HepG2 (cell line): Measurements from ENCODE around the gene SIAH2. TPM values are rescaled to one million over a fixed set of nuclear protein-coding genes. Genes with fewer than 3 reads are reported as not detected.

ENCODE experiments used
- ATAC-seq: fragments of 200-7000 bp; cut with Tn5 transposase; 3 replicates; pipeline ENCODE4 v1.9.1; 2020; ENCODE audit warnings: mild to moderate bottlenecking, moderate library complexity
- BruUV-seq: library from RNA; stranded (reverse); fragments of 400-500 nt; replicated peaks from 2 replicates; lab custom pipeline; 2021; lab: Mats Ljungman, UMichigan
- CTCF ChIA-PET: fragments of 300-600 bp; formaldehyde crosslinking; extraction: SDS; loops from one replicate; lab custom pipeline; 2021; ENCODE audit warnings: low total read pairs, inconsistent platforms, low intra/inter-chr PET ratio; lab: Yijun Ruan, JAX
- POLR2A ChIA-PET: fragments of 350-600 bp; sonication (Branson Sonifier 250); formaldehyde crosslinking; loops from one replicate; lab custom pipeline; 2020; ENCODE audit warnings: antibody characterized with exemption, inconsistent platforms; lab: Yijun Ruan, JAX
- DNase-seq: peaks from one replicate; pipeline ENCODE4 v3.0.0-alpha.2; 2015; ENCODE audit warnings: low spot score
- FAIRE-seq: peaks from 3 replicates; lab custom pipeline; 2011; peaks lifted over from hg19 to GRCh38; lab: Jason Lieb, UNC
- H2AFZ ChIP-seq: one replicate; pipeline ENCODE4 v1.6.1; 2011; ENCODE audit warnings: low read length, inconsistent platforms
- H3K27ac ChIP-seq: fragments of 300-600 bp; 3 replicates; pipeline ENCODE4 v1.8.0; 2011; ENCODE audit warnings: mixed run types, mild to moderate bottlenecking, mixed read lengths, low read length, inconsistent platforms; ENCODE audit not compliant: insufficient read depth; ENCODE audit errors: extremely low read length
- H3K27me3 ChIP-seq, 2 experiments: fragments of 200-600 bp in 1 of 2; 2 replicates in 1 of 2; 3 replicates in 1 of 2; pipeline versions ENCODE4 v1.6.0 to v1.8.0; 2011; ENCODE audit warnings: low read length in 2 of 2, mild to moderate bottlenecking in 2 of 2, moderate library complexity in 2 of 2, inconsistent platforms in 1 of 2; ENCODE audit not compliant: insufficient read depth in 2 of 2, control insufficient read depth in 1 of 2
- H3K36me3 ChIP-seq, 2 experiments: fragments of 200-600 bp in 1 of 2; replicated peaks in 1 of 2; 2 replicates in 1 of 2; 3 replicates in 1 of 2; pipeline versions ENCODE4 v1.5.1 to v1.8.0; 2011; ENCODE audit warnings: low read length in 2 of 2, inconsistent platforms in 1 of 2; ENCODE audit not compliant: insufficient read depth in 2 of 2, control insufficient read depth in 1 of 2
- H3K4me1 ChIP-seq: 2 replicates; pipeline ENCODE4 v1.5.1; 2012; ENCODE audit warnings: low read length, inconsistent platforms; ENCODE audit not compliant: insufficient read depth
- H3K4me2 ChIP-seq: 2 replicates; pipeline ENCODE4 v1.6.0; 2011; ENCODE audit warnings: low read depth, low read length, inconsistent platforms
- H3K4me3 ChIP-seq, 3 experiments: fragments of 200-600 bp in 1 of 3; sonication (generic), shearing (Covaris generic) in 1 of 3; replicated peaks in 1 of 3; 2 replicates each; pipeline ENCODE4 v1.5.1; 2011 to 2016; ENCODE audit warnings: low read length in 3 of 3, inconsistent platforms in 2 of 3, low read depth in 2 of 3, mild to moderate bottlenecking in 2 of 3, control low read depth in 1 of 3, mixed read lengths in 1 of 3; ENCODE audit not compliant: insufficient read depth in 1 of 3
- H3K79me2 ChIP-seq: one replicate; pipeline ENCODE4 v1.6.1; 2011; ENCODE audit warnings: low read length, inconsistent platforms; ENCODE audit not compliant: insufficient read depth
- H3K9ac ChIP-seq: 2 replicates; pipeline ENCODE4 v1.6.0; 2011; ENCODE audit warnings: mild to moderate bottlenecking, low read depth, low read length, inconsistent platforms; ENCODE audit not compliant: insufficient read depth
- H3K9me3 ChIP-seq: 2 replicates; pipeline ENCODE4 v1.5.1; 2012; ENCODE audit warnings: mild to moderate bottlenecking, low read length
- H4K20me1 ChIP-seq: 2 replicates; pipeline ENCODE4 v1.6.0; 2011; ENCODE audit warnings: inconsistent platforms, mild to moderate bottlenecking, low read length, moderate library complexity; ENCODE audit not compliant: insufficient read depth
- AKAP8 ChIP-seq: sonication (generic); formaldehyde crosslinking; IDR thresholded peaks from 2 replicates; pipeline ENCODE4 v1.5.1; 2020; ENCODE audit warnings: mild to moderate bottlenecking, missing genetic modification reagents
- CAMTA2 ChIP-seq: sonication (generic); formaldehyde crosslinking; IDR thresholded peaks from 2 replicates; pipeline ENCODE4 v1.4.0; 2020; ENCODE audit warnings: mild to moderate bottlenecking, missing genetic modification reagents, borderline replicate concordance
- KAT8 ChIP-seq: IDR thresholded peaks from 2 replicates; pipeline ENCODE4 v1.6.1; 2016; ENCODE audit warnings: missing genetic modification reagents, missing compliant biosample characterization
- KLF11 ChIP-seq: IDR thresholded peaks from 2 replicates; pipeline ENCODE4 v1.6.1; 2016; ENCODE audit warnings: missing compliant biosample characterization
- KLF6 ChIP-seq: IDR thresholded peaks from 2 replicates; pipeline ENCODE4 v1.8.0; 2016; ENCODE audit warnings: missing biosample characterization, missing genetic modification reagents
- PHF5A ChIP-seq: IDR thresholded peaks from one replicate; pipeline ENCODE4 v1.6.1; 2018; ENCODE audit warnings: low read depth, missing genetic modification reagents; ENCODE audit not compliant: unreplicated experiment
- POLR2G ChIP-seq: fragments of 200-400 bp; formaldehyde crosslinking; IDR thresholded peaks from 2 replicates; pipeline ENCODE4 v1.6.1; 2018; ENCODE audit warnings: mild to moderate bottlenecking, low read depth, low read length, moderate library complexity
- TBX2 ChIP-seq: sonication (generic); formaldehyde crosslinking; IDR thresholded peaks from 2 replicates; pipeline ENCODE4 v1.5.0; 2020; ENCODE audit warnings: missing genetic modification reagents, mild to moderate bottlenecking, borderline replicate concordance
- ZNF3 ChIP-seq: IDR thresholded peaks from 2 replicates; pipeline ENCODE4 v1.7.0; 2017; ENCODE audit warnings: inconsistent platforms
- WGBS: methylation state at CpG from one replicate; pipeline ENCODE4 v1.1.6; 2017; ENCODE audit warnings: low lambda C conversion rate; 5-methylcytosine and 5-hydroxymethylcytosine counted together
- in situ Hi-C: cut with HindIII; loops from 2 replicates; pipeline ENCODE4 v1.10.0; 2017; ENCODE audit warnings: low pct_unique_long_range_greater_than_20kb; ENCODE audit not compliant: extremely low pct_ligation_motif_present
- intact Hi-C: fragments of 100-400 bp; cut with micrococcal nuclease; formaldehyde crosslinking; loops from one replicate; pipeline ENCODE4 v1.10.0; 2022; ENCODE audit not compliant: unreplicated experiment
- polyA plus RNA-seq, 8 experiments: library from polyadenylated mRNA; depleted of rRNA in 3 of 8; stranded (reverse) in 7 of 8; unstranded in 1 of 8; fragments of >200 nt; fragmentation: Illumina TruSeq in 4 of 8; extraction: Trizol in 4 of 8; gene quantifications; 2 replicates each; pipeline versions ENCODE4 v1.2.1 to v1.2.3, GENCODE V29; 2011 to 2016; ENCODE audit warnings: low read depth in 4 of 8, missing spikeins in 1 of 8, mixed read lengths in 1 of 8; ENCODE audit not compliant: insufficient read depth in 1 of 8
- total RNA-seq, 5 experiments: library from RNA; depleted of rRNA; stranded (reverse); fragments of >200 nt; fragmentation: Illumina TruSeq; extraction: Trizol; gene quantifications; 2 replicates each; pipeline ENCODE4 v1.2.3, GENCODE V29; 2016; ENCODE audit warnings: low read depth in 1 of 5
- TF ChIP-seq, protein P1 (sequence below): sonication (generic); formaldehyde crosslinking; IDR thresholded peaks from 2 replicates; pipeline ENCODE4 v1.4.0; 2020; ENCODE audit warnings: missing genetic modification reagents
- TF ChIP-seq, protein P2 (sequence below): sonication (generic); formaldehyde crosslinking; IDR thresholded peaks from 2 replicates; pipeline ENCODE4 v1.8.1; 2022; ENCODE audit warnings: low read depth, mild to moderate bottlenecking, missing genetic modification reagents
- TF ChIP-seq, protein P3 (sequence below): sonication (generic); formaldehyde crosslinking; conservative IDR thresholded peaks from 2 replicates; pipeline ENCODE4 v1.4.0; 2020; ENCODE audit warnings: mild to moderate bottlenecking, missing genetic modification reagents, moderate library complexity

The SIAH2 gene
- total and polyA plus RNA-seq, 2 of the 13 experiments (the other 11 are each of a cell fraction or from before 2014, with no cell fraction given): 71.8 to 117 TPM

DNA sequence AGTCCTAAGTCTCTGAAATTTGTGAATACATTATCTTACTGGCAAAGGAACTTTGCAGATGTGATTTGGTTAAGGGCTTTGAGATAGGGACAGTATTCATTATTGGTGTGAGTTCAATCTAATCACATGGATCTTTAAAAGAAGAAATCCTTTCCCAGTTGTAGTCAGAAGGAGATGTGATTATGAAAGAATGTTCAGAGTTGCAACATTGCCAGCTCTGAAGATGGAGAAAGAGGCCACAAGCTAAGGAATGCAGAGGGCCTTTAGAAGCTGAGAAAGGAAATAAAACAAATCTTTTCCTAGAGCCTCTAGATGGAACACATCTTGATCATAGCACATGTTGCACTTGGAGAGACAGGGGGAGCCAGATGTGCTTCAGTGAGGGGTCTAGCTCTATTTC is 27.7 kb upstream of the SIAH2 start (continued):
- TF ChIP-seq POLR2G: no peak
- TF ChIP-seq KLF11 (CRISPR knock-in tag): no peak
- TF ChIP-seq, protein P1, sequence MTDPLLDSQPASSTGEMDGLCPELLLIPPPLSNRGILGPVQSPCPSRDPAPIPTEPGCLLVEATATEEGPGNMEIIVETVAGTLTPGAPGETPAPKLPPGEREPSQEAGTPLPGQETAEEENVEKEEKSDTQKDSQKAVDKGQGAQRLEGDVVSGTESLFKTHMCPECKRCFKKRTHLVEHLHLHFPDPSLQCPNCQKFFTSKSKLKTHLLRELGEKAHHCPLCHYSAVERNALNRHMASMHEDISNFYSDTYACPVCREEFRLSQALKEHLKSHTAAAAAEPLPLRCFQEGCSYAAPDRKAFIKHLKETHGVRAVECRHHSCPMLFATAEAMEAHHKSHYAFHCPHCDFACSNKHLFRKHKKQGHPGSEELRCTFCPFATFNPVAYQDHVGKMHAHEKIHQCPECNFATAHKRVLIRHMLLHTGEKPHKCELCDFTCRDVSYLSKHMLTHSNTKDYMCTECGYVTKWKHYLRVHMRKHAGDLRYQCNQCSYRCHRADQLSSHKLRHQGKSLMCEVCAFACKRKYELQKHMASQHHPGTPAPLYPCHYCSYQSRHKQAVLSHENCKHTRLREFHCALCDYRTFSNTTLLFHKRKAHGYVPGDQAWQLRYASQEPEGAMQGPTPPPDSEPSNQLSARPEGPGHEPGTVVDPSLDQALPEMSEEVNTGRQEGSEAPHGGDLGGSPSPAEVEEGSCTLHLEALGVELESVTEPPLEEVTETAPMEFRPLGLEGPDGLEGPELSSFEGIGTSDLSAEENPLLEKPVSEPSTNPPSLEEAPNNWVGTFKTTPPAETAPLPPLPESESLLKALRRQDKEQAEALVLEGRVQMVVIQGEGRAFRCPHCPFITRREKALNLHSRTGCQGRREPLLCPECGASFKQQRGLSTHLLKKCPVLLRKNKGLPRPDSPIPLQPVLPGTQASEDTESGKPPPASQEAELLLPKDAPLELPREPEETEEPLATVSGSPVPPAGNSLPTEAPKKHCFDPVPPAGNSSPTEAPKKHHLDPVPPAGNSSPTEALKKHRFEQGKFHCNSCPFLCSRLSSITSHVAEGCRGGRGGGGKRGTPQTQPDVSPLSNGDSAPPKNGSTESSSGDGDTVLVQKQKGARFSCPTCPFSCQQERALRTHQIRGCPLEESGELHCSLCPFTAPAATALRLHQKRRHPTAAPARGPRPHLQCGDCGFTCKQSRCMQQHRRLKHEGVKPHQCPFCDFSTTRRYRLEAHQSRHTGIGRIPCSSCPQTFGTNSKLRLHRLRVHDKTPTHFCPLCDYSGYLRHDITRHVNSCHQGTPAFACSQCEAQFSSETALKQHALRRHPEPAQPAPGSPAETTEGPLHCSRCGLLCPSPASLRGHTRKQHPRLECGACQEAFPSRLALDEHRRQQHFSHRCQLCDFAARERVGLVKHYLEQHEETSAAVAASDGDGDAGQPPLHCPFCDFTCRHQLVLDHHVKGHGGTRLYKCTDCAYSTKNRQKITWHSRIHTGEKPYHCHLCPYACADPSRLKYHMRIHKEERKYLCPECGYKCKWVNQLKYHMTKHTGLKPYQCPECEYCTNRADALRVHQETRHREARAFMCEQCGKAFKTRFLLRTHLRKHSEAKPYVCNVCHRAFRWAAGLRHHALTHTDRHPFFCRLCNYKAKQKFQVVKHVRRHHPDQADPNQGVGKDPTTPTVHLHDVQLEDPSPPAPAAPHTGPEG (CRISPR knock-in tag): no peak
- no peak for TF ChIP-seq KAT8 (CRISPR knock-in tag)

DNA sequence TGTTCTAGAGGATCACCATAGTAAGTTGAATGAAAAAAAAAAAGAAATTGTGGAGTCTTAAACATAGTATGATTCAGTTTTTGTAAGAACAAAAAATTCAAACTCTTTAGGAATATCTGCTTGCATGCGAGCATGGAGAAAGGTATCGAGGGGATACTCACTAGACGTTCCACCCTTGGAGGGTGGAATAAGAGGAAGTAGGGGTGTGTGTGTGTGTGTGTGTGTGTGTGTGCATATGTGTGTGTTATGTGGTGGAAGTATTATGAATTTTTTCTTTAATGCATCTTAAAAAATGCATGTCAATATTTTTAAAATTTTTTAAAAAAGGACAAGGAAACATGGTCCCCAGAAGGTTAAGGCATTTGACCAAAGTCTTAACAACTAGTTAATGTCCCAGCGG is 26.5 kb upstream of the SIAH2 start:
- no peaks in the 10 kb centered on the region for H3K9me3 ChIP-seq
- no peak for FAIRE-seq
- no peak overlapping the region for H2AFZ ChIP-seq
- no peak overlapping the region for H3K9ac ChIP-seq
- intact Hi-C loops: loop anchor here (5.0 kb wide), 1 partner anchor 43 kb away; no protein-coding TSS in a partner anchor
- no peak overlapping the region for H3K27ac ChIP-seq
- H4K20me1 ChIP-seq: no peaks in the 10 kb centered on the region
- ATAC-seq: no peak
- peaks cover 7% of the 10 kb centered on the region; the same call in 1 of the 2 replicates for H3K4me1 ChIP-seq
- H3K4me3 ChIP-seq: no peak overlapping the region
- no peaks in the 10 kb centered on the region for H3K79me2 ChIP-seq
- BruUV-seq: no TSS peak
- no peak for DNase-seq
- in situ Hi-C loops: loop anchor here (5.0 to 10.0 kb wide), 2 partner anchors 45 to 78 kb away; no protein-coding TSS in a partner anchor
- H3K36me3 ChIP-seq: no peaks in the 10 kb centered on the region
- WGBS: 39% methylated on average over 4 of the region's 4 CpGs
- POLR2A ChIA-PET: no interaction called here
- H3K4me2 ChIP-seq: no peak overlapping the region
- peaks cover 2 to 10% of the 10 kb centered on the region in 2 experiments; a peak in 2 of 5 replicates for H3K27me3 ChIP-seq
- CTCF ChIA-PET: no interaction called here
- TF ChIP-seq, protein P2, sequence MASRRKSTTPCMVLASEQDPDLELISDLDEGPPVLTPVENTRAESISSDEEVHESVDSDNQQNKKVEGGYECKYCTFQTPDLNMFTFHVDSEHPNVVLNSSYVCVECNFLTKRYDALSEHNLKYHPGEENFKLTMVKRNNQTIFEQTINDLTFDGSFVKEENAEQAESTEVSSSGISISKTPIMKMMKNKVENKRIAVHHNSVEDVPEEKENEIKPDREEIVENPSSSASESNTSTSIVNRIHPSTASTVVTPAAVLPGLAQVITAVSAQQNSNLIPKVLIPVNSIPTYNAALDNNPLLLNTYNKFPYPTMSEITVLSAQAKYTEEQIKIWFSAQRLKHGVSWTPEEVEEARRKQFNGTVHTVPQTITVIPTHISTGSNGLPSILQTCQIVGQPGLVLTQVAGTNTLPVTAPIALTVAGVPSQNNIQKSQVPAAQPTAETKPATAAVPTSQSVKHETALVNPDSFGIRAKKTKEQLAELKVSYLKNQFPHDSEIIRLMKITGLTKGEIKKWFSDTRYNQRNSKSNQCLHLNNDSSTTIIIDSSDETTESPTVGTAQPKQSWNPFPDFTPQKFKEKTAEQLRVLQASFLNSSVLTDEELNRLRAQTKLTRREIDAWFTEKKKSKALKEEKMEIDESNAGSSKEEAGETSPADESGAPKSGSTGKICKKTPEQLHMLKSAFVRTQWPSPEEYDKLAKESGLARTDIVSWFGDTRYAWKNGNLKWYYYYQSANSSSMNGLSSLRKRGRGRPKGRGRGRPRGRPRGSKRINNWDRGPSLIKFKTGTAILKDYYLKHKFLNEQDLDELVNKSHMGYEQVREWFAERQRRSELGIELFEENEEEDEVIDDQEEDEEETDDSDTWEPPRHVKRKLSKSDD (CRISPR knock-in tag): no peak
- no peak for TF ChIP-seq TBX2 (CRISPR knock-in tag)
- no peak for TF ChIP-seq PHF5A (CRISPR knock-in tag)
- no peak for TF ChIP-seq CAMTA2
- TF ChIP-seq, protein P3, sequence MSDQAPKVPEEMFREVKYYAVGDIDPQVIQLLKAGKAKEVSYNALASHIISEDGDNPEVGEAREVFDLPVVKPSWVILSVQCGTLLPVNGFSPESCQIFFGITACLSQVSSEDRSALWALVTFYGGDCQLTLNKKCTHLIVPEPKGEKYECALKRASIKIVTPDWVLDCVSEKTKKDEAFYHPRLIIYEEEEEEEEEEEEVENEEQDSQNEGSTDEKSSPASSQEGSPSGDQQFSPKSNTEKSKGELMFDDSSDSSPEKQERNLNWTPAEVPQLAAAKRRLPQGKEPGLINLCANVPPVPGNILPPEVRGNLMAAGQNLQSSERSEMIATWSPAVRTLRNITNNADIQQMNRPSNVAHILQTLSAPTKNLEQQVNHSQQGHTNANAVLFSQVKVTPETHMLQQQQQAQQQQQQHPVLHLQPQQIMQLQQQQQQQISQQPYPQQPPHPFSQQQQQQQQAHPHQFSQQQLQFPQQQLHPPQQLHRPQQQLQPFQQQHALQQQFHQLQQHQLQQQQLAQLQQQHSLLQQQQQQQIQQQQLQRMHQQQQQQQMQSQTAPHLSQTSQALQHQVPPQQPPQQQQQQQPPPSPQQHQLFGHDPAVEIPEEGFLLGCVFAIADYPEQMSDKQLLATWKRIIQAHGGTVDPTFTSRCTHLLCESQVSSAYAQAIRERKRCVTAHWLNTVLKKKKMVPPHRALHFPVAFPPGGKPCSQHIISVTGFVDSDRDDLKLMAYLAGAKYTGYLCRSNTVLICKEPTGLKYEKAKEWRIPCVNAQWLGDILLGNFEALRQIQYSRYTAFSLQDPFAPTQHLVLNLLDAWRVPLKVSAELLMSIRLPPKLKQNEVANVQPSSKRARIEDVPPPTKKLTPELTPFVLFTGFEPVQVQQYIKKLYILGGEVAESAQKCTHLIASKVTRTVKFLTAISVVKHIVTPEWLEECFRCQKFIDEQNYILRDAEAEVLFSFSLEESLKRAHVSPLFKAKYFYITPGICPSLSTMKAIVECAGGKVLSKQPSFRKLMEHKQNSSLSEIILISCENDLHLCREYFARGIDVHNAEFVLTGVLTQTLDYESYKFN (CRISPR knock-in tag): no peak
- no peak for TF ChIP-seq AKAP8
- TF ChIP-seq KLF6: no peak
- no peak for TF ChIP-seq ZNF3 (CRISPR knock-in tag)
